ENCODE data around the gene FLNB.
A peak's percentile ranks its signal among the peaks of the same experiment; 100 is the strongest.
"Not testable (repeated sequence)": the region's sequence is repeated elsewhere in the genome, so short reads cannot be mapped to it uniquely, and the experiment has no call there.

Gene FLNB

DNA sequence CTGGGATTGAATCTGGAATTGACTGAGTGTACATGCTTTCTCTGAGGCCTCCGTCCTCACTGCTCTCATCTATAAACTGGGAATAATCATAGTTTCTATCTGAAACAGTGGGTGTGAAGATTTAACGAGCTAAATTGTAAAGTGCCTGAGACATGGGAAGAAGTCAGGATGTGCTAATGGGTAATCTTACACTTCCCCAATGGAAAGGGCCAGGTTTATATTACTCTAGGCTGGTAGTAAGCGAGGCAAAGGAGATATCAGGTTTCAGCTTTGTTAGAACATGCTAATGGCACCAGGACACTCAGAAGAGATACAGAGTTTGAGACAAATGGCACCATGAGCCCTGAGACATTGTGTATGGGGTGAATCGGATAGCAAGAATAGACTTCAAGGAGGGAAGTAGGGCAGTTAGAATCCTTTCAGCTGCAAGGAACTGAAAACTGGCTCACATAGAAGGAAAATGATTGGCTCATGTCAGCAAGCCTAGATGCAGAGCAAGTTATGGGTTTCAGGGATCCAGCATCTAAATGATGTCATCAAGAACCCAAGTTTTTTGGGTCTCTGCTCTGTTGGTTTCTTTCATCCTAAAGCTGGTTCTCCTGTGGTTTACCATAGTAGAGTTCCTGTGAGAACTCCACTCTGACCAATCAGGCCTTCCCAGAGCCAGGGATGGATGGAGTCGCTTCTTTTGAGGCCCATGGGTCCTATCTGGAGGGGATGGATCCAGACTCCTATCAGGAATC lies 21.8 kb downstream of the FLNB start:
- DNase-seq (ENCODE audit: low read depth), result no peak

DNA sequence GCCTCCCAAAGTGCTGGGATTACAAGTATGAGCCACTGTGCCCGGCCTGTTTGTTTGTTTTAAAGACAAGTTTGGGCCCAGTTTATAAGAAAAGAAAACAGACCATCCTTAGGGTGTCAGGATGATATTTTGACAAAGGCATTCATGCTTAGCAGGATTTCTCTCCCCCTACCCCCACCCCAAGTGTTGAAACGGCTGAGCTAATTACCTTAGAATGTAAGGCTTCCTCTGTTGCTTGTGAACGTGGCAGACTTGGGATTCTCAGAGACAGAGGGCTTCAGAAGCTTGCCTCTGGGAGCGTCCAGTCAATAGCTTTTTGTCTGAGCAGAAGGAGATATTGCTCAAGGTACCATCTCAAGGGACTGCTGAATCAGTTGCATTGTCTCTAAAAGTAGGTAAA lies 24.0 kb downstream of the FLNB start:
- DNase-seq (ENCODE audit: low read depth), result no peak

DNA sequence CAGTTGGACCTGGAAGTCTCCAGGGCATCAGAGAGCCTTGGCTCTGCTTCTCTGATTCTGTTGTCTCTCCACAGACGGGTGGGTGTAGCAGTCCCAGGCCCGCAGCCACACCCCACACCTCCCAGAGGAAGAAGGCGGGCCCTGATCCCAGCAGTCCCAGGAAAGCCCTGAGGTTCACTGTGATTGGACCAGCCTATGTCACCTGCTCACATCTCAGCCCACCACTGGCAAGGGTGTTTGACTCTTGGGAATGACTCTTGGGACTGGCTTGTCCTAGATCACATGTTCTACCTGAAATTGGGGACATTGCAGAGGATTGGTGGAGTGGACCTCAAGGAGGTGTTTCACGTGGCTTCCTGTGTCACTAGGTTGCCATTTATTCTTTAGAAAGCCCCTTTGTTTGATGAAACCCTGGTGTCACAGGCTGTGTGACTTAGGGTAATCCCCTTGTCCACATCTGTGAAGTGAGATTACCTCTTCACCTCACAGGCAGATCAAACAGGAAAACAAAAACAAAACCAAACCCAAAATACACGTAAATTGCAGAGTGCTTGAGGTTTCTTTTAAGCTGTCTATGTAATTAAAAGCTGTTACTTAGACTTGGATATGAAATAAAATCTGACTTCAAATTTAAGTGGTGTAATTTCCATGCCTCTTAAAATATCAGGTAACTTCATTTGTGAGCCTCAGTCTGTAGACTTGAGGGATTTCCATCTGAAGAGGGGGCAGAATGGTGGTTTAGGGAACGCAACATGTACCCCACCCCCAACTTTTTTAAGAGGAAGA lies 26.7 kb downstream of the FLNB start:
- no peak for DNase-seq (ENCODE audit: low read depth)

DNA sequence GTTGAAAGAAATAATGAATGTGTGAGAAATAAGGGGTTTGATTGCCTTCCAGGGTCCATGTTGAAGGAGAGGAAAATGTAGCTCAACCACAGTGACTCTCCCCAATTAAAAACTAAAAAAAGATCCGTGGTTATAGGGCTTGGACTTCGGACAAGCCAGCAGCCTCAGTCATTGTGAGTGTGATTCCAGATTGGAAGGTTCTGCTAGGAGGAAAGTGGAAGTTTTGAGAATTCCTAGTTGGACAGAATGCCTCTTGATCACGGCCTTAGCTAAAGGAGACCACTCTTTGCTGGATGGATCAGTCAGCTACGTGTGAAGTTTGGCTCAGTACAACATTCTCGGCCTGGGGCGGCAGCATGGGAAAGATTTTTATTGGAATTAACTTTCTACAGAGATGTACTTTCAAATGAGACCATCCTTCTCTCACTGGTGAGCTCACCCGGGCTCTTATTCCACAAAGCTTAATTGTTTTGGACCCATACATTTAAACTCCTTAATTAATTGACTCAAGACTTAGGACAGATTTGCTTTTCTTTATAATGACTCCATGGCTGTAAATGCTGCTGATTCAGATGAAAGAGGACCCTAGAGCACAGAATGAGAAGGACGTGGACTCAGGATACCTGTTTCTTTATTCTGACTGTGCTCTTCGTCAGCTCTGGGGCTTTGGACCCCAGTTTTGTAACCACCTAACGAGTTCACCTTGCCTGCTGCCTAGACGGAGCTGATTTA lies 27.5 kb downstream of the FLNB start:
- no peak for DNase-seq (ENCODE audit: low read depth)

DNA sequence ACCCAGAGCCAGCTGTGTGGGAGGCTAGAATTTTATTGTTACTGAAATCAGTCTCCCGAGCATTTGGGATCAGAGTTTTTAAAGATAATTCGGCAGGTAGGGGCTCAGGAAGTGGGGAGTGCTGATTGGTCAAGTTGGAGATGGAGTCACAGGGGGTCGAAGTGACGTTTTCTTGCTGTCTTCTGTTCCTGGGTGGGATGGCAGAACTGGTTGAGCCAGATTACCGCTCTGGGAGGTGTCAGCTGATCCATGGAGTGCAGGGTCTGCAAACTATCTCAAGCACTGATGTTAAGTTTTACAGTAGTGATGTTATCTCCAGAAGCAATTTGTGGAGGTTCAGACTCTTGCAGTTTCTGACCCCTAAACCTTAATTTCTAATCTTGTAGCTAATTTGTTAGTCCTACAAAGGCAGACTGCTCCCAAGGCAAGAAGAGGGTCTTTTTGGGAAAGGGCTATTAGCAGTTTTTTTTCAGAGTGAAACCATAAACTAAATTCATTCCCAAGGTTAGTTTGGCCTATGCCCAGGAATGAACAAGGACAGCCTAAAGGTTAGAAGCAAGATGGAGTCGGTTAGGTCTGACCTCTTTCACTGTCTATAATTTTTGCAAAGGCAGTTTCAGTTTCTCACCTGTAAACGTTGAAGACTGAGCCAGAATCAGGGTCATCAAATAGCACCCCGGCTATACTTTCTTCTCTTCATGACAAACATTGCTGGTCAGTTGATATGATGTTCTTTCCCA lies 28.2 kb downstream of the FLNB start:
- no peak for DNase-seq (ENCODE audit: low read depth)

DNA sequence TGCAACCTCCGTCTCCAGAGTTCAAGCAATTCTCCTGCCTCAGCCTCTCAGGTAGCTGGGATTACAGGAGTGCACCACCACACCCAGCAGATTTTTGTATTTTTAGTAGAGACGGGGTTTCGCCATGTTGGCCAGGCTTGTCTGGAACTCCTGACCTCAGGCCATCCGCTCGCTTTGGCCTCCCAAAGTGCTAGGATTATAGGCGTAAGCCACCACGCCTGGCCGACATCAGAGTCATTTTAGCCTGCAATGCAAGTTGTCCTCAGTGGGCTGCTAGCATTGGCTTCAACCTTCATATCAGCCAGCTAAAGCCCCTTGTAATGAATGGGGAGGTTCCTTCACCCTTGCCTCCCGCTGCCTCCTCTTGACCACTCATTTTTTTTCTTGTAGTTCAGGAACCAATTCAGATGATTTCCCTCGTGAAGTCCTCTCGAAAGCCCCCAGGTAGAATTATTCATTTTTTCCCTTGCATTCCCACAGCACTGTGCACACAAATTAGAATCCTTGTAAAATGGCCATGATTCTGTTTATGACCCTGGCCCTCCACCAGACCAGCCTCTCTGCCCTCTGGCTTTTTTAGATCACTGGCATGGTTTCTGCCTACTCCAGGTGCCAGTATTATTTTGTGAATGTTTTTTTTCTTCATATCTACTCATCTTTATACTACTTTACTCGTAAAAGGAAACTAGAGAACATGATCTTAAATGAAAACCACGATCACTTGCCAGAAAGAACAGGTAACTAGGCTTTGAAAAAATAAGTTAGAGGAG lies 29.1 kb downstream of the FLNB start:
- DNase-seq (ENCODE audit: low read depth), result no peak

DNA sequence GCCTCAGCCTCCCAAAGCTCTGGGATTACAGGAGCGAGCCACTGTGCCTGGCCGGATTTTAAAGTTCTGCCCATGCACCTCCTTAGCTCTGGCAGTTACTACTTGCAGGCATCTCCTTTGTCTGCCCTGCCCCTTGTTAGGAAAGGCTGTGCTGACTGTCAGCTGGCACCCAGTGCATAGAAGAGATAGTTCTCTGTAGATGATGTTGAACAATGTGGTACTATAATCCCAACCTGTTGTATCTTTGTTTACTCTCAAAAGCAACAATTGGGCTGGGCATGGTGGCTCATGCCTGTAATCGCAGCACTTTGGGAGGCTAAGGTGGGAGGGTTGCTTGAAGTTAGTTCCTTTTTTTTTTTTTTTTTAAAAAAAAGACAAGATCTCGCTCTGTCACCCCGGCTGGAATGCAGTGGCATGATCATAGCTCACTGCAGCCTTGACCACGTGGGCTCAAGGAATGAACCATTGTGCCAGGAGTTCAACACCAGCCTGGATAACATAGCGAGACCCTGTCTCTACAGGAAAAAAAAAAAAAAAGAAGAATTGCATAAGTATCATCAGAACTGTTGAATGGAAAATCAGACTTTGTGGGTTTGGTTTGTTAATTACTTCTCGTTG lies 30.6 kb downstream of the FLNB start:
- DNase-seq (ENCODE audit: low read depth), result no peak

DNA sequence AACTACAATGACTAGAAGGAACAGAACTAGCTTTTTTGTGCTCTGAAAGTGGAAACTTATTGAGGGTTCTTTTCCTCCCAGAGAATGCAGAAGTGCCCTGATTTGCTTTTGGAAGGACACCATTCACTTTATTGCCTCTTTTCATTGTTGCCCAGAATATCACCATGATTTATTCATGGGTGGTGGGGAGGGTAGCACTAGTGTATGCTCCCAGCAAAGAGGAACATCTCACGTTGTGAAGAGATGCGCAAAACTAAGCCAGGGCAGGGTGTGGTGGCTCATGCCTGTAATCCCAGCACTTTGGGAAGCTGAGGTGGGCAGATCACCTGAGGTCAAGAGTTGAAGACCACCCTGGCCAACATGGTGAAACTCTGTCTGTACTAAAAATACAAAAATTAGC lies 31.4 kb downstream of the FLNB start:
- no peak for DNase-seq (ENCODE audit: low read depth)

DNA sequence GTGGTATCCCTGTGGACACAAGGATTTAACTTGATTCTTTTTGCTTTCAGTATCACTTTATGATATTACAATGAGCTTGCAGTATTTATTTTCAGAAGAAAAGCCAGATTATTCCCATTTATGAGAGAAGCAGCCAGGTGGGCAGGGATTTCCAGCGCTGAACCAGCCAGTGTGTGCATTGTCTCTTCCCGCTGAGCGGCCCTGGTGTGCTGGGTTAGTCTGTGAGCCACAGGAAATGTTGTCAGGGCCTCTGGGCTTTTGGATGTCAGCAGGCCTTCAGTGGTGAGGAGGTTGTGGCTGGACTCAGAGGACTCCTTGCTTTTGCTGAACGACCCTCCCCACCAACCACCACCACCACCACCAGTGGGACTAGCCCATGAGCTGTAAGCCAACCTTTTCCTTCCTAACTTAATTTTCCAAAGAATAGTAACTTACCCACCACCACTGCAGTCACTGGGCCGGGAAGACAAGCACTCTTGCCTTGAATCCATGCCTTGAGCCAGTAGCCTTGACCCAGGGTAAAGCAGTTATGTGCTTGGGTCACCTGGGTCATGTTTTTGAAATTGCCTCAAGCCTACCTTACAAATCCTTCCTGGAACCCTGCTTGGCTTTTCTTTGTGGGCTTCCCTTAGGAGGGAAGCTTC lies 33.1 kb downstream of the FLNB start:
- DNase-seq (ENCODE audit: low read depth), result no peak

DNA sequence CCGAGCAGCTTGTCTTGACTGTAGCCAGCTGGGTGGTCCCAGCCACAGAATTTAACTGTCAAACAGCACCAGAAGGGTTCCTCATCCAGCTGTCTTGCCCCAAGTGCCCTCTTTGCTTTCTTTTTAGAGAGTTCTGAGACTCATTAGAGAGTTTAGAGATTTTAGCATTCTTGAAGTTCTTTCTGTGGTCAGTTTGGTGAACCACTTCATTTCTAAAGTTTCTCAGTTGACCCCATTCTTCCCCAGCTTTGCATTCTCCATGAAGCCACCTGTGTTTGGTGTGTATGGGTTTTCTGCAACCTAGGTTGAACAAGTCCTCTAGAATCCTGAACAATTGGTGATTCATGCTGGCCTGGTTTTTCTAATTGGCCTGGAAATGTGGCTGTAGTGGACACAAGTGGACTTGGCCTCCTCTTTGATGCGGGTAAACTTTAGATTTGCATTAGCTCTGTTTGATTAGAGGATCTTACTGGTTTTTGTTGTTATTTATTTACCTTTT lies 33.7 kb downstream of the FLNB start:
- DNase-seq (ENCODE audit: low read depth), result no peak

DNA sequence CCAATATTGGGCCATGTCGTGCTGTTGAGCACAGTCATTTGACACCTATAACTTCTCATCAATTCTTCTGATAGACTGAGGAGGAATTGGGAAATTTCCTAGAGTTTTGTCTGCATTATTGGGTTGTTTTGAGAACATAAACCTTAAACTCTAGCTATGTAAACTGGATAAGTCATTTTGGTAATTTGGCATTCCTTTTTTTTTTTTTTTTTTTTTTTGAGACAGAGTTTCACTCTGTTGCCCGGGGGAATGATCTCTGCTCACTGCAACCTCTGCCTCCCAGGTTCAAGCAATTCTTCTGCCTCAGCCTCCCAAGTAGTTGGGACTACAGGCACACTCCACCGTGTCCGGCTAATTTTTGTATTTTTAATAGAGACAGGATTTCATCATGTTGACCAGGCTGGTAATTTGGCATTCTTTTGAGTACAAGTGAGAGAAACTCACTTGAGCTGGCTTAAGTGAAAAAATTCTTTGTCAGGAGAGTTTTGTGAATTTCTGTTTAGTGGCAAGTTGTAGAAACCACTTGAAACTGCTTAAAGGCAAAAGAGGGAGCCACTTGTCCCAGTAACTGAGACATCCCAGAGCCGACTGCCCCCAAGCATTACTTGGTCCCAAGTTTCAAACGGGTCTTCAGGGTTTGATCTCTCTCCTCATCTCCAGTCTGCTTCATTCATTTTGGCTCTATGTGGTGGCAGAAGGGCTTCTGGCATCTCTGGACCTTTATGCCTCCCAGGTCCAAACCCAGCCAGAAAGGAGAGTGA lies 34.9 kb downstream of the FLNB start:
- no peak for DNase-seq (ENCODE audit: low read depth)

DNA sequence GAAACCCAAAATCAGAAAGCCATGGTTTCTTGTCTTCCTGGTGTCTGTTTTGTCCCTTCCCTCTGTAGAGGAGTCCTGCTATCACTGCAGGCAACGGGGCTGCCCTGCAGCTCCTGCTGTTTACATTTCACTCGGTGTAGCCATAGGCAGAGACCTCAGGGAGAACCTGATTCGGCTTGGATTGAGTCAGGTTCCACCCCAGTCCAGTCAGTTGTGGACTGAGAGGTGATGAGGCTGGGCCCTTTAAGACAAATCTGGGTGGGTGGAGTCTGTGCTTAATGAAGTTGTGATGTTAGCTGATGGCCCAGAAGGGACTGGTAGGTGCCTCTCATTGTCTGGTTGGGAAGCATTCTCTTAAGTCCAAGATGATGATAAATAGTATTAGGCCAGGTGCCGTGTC lies 35.7 kb downstream of the FLNB start:
- no peak for DNase-seq (ENCODE audit: low read depth)

DNA sequence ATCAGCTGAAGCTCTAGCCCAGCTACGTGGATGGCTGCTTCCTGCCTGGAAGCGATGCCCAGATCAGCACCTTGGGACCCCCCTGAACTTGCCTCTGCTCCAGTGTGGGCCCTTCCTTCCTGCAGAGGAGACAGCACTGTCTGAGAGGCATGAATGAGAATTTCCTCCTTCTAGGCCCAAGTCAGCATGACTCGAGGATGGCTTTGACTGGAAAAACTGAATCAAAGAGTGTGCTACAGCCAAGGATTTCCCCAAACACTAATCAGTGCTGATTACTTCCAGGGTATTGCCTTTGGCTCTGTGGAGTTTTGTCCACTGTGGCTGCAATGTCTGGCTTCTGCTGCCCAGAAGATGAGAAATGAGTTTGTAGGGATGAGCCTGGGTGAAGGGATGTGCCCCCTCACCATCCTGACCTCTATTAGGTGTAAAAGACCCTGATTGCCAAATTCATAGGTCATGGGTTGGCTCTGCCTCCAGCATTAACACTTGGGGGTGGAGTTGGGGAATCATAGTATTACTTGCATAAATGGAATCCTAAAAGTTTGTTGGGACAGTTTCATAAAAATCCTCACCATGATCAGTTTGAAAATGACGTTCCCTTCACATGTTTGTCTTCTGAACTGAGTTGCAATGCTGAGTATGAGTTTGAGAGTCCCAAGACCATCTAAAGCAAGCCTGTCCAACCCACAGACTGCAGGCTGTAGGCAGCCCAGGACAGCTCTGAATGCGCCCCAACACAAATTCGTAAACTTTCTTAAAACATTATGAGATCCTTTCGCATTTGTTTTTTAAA lies 36.7 kb downstream of the FLNB start:
- no peak for DNase-seq (ENCODE audit: low read depth)

DNA sequence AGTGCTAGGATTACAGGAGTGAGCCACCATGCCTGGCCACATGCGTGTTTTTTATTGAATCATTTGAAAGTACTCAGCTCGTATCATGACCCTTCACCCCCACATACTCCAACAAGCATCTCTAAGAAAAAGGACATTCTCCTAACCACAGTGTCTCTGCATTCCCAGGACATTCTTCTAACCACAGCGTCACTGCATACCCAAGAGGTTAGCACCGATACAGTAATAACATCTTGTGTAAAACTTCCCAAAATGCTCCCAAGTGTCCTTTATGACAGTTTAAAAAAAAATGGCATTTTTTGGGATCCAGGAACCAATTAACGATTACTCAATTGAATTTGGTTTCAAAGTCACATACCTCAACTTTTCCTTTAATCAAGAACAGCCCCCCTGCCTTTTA lies 39.6 kb downstream of the FLNB start:
- no peak for DNase-seq (ENCODE audit: low read depth)

DNA sequence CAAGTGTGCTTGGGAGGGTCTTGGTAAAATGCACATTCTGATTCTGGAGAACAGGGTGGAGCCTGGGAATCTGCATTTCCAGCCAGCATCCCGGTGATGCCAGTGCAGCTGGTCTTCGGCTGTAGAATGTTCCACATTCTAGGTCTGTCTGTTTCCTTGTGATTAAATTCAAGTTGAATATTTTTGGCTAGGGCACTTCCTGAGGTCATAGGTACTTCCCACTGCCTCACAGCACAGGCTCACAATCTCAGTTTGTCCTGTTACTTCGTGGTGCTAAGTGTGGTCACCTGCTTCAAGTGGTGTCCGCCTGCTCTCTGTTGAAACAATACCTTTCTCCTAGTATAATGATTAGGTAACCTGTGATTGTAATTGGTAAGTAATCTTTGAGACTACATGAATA lies 40.1 kb downstream of the FLNB start:
- no peak for DNase-seq (ENCODE audit: low read depth)

DNA sequence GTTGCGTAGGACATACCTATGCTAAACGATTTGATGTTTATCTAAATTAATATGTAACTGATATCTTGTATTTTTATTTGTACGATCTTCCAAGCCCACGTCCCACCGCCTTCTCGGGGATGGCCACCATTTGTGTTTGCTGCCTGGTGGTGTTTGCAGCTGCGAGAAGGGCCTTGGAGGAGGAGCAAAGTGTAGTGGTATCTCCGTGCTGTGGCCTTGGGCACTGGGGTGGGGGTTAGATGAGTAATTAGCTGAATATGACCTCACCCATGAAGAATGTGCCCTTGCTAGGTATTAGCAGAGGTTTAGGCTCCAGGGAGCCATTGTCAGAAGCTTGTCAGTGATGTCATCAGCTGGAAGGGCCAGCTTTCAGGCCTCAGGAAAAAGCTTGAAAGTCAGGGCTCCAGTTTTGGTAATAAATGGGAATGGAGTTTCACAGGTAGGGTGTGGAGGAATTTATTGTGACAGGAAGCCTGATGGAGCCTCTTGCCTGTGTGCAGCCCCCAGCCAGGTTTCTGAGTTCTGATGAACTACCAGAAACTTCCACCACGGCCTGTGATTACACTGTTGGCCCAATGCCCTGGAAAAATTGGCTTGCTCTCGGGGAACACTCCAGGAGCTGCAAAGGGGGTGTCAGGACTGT lies 41.0 kb downstream of the FLNB start:
- DNase-seq (ENCODE audit: low read depth), result peak; percentile 73

DNA sequence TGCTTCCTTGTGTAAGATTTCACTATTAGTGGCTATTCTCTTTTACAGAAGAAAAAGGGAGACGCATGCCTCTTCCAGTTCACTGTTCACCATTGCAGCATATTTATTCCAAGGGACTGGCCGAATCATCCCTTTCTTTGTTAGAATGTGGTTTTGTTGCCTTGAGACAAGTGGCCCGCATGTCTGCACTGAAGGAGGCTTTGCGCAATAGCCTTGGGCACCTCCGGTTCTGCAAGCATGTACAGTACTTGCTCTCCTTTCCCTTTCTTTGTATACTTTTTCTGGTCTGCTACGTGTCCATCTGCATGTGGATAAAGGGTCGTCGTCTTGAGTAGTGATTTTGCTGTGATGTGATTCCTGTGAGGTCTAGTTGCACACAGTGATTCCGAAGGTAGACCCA lies 43.0 kb downstream of the FLNB start:
- DNase-seq (ENCODE audit: low read depth), result peak; percentile 82

DNA sequence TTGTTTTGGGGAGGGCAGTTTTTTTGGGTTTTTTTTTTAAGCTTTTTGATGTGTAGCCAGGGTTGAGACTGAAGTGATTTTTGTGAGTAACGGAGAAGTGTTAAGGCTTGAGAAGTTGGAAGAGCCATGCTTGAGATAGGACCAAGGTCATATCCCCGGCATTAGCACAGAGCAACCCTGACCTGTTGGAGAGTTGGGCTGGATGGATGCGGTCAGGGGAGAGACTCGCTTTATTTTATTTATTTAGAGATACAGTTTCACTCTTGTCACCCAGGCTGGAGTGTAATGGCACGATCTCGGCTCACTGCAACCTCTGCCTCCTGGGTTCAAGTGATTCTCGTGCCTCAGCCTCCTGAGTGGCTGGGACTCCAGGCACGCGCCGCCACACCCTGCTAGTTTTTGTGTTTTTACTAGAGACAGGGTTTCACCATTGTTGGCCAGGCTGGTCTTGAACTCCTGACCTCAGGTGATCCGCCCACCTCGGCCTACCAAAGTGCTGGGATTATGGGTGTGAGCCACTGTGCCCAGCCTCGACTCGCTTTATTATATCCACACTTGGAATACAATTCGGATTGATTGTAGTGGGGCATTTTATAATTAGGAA lies 43.5 kb downstream of the FLNB start:
- not testable (repeated sequence) for DNase-seq (ENCODE audit: low read depth)

All from fibroblast of the conjunctiva (primary cell).